Measurements from ENCODE around the gene CFAP298. TPM values are rescaled to one million over a fixed set of nuclear protein-coding genes. Genes with fewer than 3 reads are reported as not detected.

The CFAP298 gene
- total and polyA plus RNA-seq, 2 donors (not counting 3 experiments of a cell fraction or from before 2014, with no cell fraction given): 17.6 to 44.1 TPM

DNA sequence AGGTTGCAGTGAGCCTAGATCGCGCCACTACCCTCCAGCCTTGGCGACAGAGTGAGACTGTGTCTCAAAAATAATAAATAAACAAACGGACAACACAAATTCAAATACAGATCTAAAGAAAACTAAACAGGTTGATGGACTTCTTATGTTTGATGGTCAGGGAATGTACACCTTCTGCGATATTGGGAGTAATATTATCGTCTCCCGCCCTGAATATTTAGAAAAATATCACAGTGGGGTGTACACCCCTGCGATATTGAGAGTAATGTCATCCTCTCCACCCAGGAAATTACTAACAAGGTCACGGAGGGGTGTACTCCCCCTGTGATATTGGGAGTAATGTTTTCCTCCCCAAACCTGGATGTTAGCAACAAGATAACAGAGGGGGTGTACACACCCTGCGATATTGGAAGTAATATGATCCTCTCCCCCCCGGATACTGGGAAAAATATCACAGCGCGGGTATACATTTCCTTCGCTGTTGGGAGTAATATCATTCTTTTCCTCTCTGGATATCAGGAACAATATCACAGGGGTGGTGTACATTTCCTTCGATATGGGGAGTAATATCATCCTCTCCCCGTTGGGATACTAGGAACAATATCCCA is 1.4 kb upstream of the CFAP298 start:
- Histone ChIP-seq H3K4me1 (ENCODE audit: control insufficient read depth, extremely low read depth, insufficient read depth, low read length) (peaks cover 10% of the 10 kb centered on the region), H3K9ac (replicated peaks; ENCODE audit: extremely low read depth, insufficient read depth, low read length) (no peak overlapping the region), H3K36me3 (ENCODE audit: control insufficient read depth in 2 of 2, extremely low read depth in 1 of 2, insufficient read depth in 2 of 2, low read length in 2 of 2) (peaks cover 0 to 4% of the 10 kb centered on the region in 2 experiments), H4K20me1 (replicated peaks; ENCODE audit: control insufficient read depth, extremely low read depth, insufficient read depth, low read length) (no peaks in the 10 kb centered on the region), H3K4me3 (replicated peaks in 1 of 3; ENCODE audit: insufficient read depth in 1 of 3, low read depth in 1 of 3, low read length in 3 of 3) (peak overlapping the region in 2 of 3 experiments; percentile 74 to 95), H3K4me2 (ENCODE audit: insufficient read depth, low read length) (peak overlapping the region; percentile 95), H3K9me3 (replicated peaks; ENCODE audit: control insufficient read depth, insufficient read depth, low read length) (no peaks in the 10 kb centered on the region), H3K79me2 (ENCODE audit: control insufficient read depth, insufficient read depth, low read length) (peaks cover 17% of the 10 kb centered on the region), H3K9me1 (replicated peaks; ENCODE audit: control insufficient read depth, extremely low read depth, insufficient read depth, low read length) (no peaks in the 10 kb centered on the region), H3K27me3 (ENCODE audit: control insufficient read depth in 2 of 2, insufficient read depth in 2 of 2, low read length in 2 of 2) (peaks cover 0 to 2% of the 10 kb centered on the region in 2 experiments), H3K27ac (ENCODE audit: insufficient read depth, low read depth, low read length) (no peak overlapping the region), H2AFZ (ENCODE audit: low read depth, low read length) (peak overlapping the region; percentile 31)
- ChIA-PET POLR2A (no interaction called here), CTCF (interaction anchor here (1.5 to 2.0 kb wide), 2 partner anchors 114 to 210 kb away, joined by 7 to 11 read pairs; partner anchors contain the start of gene SYNJ1)
- dilution Hi-C loops (cut with MboI; ENCODE audit: extremely low pct_ligation_motif_present, low sequenced_read_pairs): no loop called here
- no peak for FAIRE-seq
- TF ChIP-seq POLR2A (IDR thresholded peaks at IDR 0.05; ENCODE audit: low read depth, low read length) (no peak), FOS (IDR thresholded peaks at IDR 0.05; ENCODE audit: borderline replicate concordance, insufficient read depth, low read length) (no peak), JUN (IDR thresholded peaks at IDR 0.05; ENCODE audit: borderline replicate concordance, insufficient read depth, insufficient read length, low read depth) (no peak), GATA2 (IDR thresholded peaks at IDR 0.05; ENCODE audit: insufficient read depth, insufficient read length, low read depth, low read length) (no peak), MYC (IDR thresholded peaks at IDR 0.05; ENCODE audit: low read depth, low read length) (no peak)
- TF ChIP-seq, protein P1, sequence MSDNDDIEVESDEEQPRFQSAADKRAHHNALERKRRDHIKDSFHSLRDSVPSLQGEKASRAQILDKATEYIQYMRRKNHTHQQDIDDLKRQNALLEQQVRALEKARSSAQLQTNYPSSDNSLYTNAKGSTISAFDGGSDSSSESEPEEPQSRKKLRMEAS (IDR thresholded peaks at IDR 0.05; ENCODE audit: insufficient read depth, insufficient read length): no peak
- no peak for DNase-seq (ENCODE audit: low read depth, low spot score)
- no TSS peak for BruUV-seq (replicated peaks)
- intact Hi-C loops (cut with micrococcal nuclease): loop anchor here (5.0 kb wide), 1 partner anchor 114 kb away; the partner anchor contains the start of gene SYNJ1

DNA sequence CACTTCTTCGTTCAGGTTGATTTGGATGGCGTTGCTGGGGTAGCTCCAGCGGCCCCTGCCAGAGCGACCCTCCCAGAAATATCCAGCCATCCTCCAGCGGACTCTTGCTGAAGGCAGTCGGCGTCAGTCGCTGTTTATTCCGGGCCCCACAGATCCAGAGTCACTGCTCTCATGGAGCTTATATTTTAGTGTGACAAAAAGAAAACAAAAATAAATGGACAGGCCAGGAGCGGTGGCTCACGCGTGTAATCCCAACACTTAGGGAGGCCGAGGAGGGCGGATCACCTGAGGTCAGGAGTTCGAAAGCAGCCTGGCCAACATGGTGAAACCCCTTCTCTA is 791 bp upstream of the CFAP298 start:
- no peak for DNase-seq (ENCODE audit: low read depth, low spot score)
- Histone ChIP-seq H3K4me3 (replicated peaks in 1 of 3; ENCODE audit: insufficient read depth in 1 of 3, low read depth in 1 of 3, low read length in 3 of 3) (peak overlapping the region; percentile 74 to 99 (median 95)), H3K27ac (ENCODE audit: insufficient read depth, low read depth, low read length) (peak overlapping the region; percentile 79), H3K9me1 (replicated peaks; ENCODE audit: control insufficient read depth, extremely low read depth, insufficient read depth, low read length) (no peaks in the 10 kb centered on the region), H3K9me3 (replicated peaks; ENCODE audit: control insufficient read depth, insufficient read depth, low read length) (no peaks in the 10 kb centered on the region), H2AFZ (ENCODE audit: low read depth, low read length) (peak overlapping the region; percentile 31), H3K9ac (replicated peaks; ENCODE audit: extremely low read depth, insufficient read depth, low read length) (peak overlapping the region; percentile 76), H3K36me3 (ENCODE audit: control insufficient read depth in 2 of 2, extremely low read depth in 1 of 2, insufficient read depth in 2 of 2, low read length in 2 of 2) (peaks cover 0 to 4% of the 10 kb centered on the region in 2 experiments), H3K27me3 (ENCODE audit: control insufficient read depth in 2 of 2, insufficient read depth in 2 of 2, low read length in 2 of 2) (no peaks in the 10 kb centered on the region), H4K20me1 (replicated peaks; ENCODE audit: control insufficient read depth, extremely low read depth, insufficient read depth, low read length) (no peaks in the 10 kb centered on the region), H3K4me1 (ENCODE audit: control insufficient read depth, extremely low read depth, insufficient read depth, low read length) (peaks cover 10% of the 10 kb centered on the region), H3K4me2 (ENCODE audit: insufficient read depth, low read length) (peak overlapping the region; percentile 95), H3K79me2 (ENCODE audit: control insufficient read depth, insufficient read depth, low read length) (peaks cover 17% of the 10 kb centered on the region)
- BruUV-seq (replicated peaks): TSS peak; percentile 93
- FAIRE-seq: no peak
- dilution Hi-C loops (cut with MboI; ENCODE audit: extremely low pct_ligation_motif_present, low sequenced_read_pairs): no loop called here
- ChIA-PET POLR2A (no interaction called here), CTCF (interaction anchor here (1.5 to 4.3 kb wide), 4 partner anchors 12 to 214 kb away, joined by 4 to 29 read pairs (median 9); partner anchors contain the start of gene SYNJ1)
- TF ChIP-seq JUN (IDR thresholded peaks at IDR 0.05; ENCODE audit: borderline replicate concordance, insufficient read depth, insufficient read length, low read depth) (no peak), EZH2 (IDR thresholded peaks at IDR 0.05; ENCODE audit: borderline replicate concordance, low read depth, low read length, severe bottlenecking) (no peak), CTCF (IDR thresholded peaks at IDR 0.05; ENCODE audit: extremely low read depth in 1 of 2, insufficient read depth in 1 of 2, low read depth in 1 of 2, low read length in 2 of 2) (no peak), POLR2A (IDR thresholded peaks at IDR 0.05; ENCODE audit: low read depth, low read length) (no peak), MYC (IDR thresholded peaks at IDR 0.05; ENCODE audit: low read depth, low read length) (no peak), POLR2AphosphoS5 (IDR thresholded peaks at IDR 0.05; ENCODE audit: insufficient read depth, low read depth, low read length) (no peak), GATA2 (IDR thresholded peaks at IDR 0.05; ENCODE audit: insufficient read depth, insufficient read length, low read depth, low read length) (no peak), FOS (IDR thresholded peaks at IDR 0.05; ENCODE audit: borderline replicate concordance, insufficient read depth, low read length) (no peak)
- TF ChIP-seq, protein P1 (IDR thresholded peaks at IDR 0.05; ENCODE audit: insufficient read depth, insufficient read length): no peak
- intact Hi-C loops (cut with micrococcal nuclease): loop anchor here (1.0 to 5.0 kb wide), 3 partner anchors 89 to 157 kb away; partner anchors contain the start of gene SYNJ1

Data from endothelial cell of umbilical vein (primary cell).